Measurements from ENCODE around the gene KAZN. TPM values are rescaled to one million over a fixed set of nuclear protein-coding genes. Genes with fewer than 3 reads are reported as not detected.
A peak's percentile ranks its signal among the peaks of the same experiment; 100 is the strongest.

KAZN gene
- total and polyA plus RNA-seq, 4 donors = 7.6 to 18.8 (median 11.2) TPM

- 42 to 43% methylated on average over 12 of the region's 12 CpGs for WGBS, 2 donors
- no peak overlapping the region for H3K27ac ChIP-seq (ENCODE audit: low read depth in 1 of 2, low read length in 1 of 2)
Observed at GRCh38 chr1:14925336-14926136, 327.1 kb downstream of the KAZN start.

GRCh38 chr1:14926229-14926628 is 327.7 kb downstream of the KAZN start:
- Histone ChIP-seq H3K9ac (ENCODE audit: insufficient read depth in 1 of 2, low read length in 2 of 2) (no peak overlapping the region), H3K27me3 (ENCODE audit: control insufficient read depth in 3 of 3, insufficient read depth in 3 of 3, low read length in 2 of 3) (no peaks in the 10 kb centered on the region), H3K4me1 (ENCODE audit: control insufficient read depth in 5 of 5, insufficient read depth in 5 of 5, low read length in 5 of 5) (peaks cover 0 to 49% (median 17%) of the 10 kb centered on the region in 5 donors), H3K36me3 (ENCODE audit: control insufficient read depth in 4 of 4, insufficient read depth in 4 of 4, low read length in 4 of 4) (no peaks in the 10 kb centered on the region), H3K9me3 (ENCODE audit: control insufficient read depth in 4 of 4, insufficient read depth in 3 of 4, low read length in 3 of 4) (no peaks in the 10 kb centered on the region), H3K4me3 (no peak overlapping the region), H3K27ac (ENCODE audit: low read depth in 1 of 2, low read length in 1 of 2) (no peak overlapping the region)
- WGBS, 2 donors = 59 to 81% methylated on average over 3 of the region's 3 CpGs
- ATAC-seq (ENCODE audit: insufficient read depth, low FRiP score) (no peak), DNase-seq (peak in 2 of 3 donors; percentile 46 to 50)
- no peak for TF ChIP-seq CTCF (IDR thresholded peaks at IDR 0.05; ENCODE audit: control extremely low read depth, extremely low read depth)

More at GRCh38 chr1:14925336-14926136, 327.1 kb downstream of the KAZN start:
- Histone ChIP-seq H3K4me3 (peak overlapping the region; percentile 62), H3K9ac (ENCODE audit: insufficient read depth in 1 of 2, low read length in 2 of 2) (peak overlapping the region in 1 of 2 donors; percentile 78), H3K36me3 (ENCODE audit: control insufficient read depth in 4 of 4, insufficient read depth in 4 of 4, low read length in 4 of 4) (no peaks in the 10 kb centered on the region), H3K9me3 (ENCODE audit: control insufficient read depth in 4 of 4, insufficient read depth in 3 of 4, low read length in 3 of 4) (no peaks in the 10 kb centered on the region), H3K27me3 (ENCODE audit: control insufficient read depth in 3 of 3, insufficient read depth in 3 of 3, low read length in 2 of 3) (no peaks in the 10 kb centered on the region), H3K4me1 (ENCODE audit: control insufficient read depth in 5 of 5, insufficient read depth in 5 of 5, low read length in 5 of 5) (peaks cover 0 to 45% (median 16%) of the 10 kb centered on the region in 5 donors)
- no peak for ATAC-seq (ENCODE audit: insufficient read depth, low FRiP score)
- no peak for DNase-seq
- no peak for TF ChIP-seq CTCF (IDR thresholded peaks at IDR 0.05; ENCODE audit: control extremely low read depth, extremely low read depth)

GRCh38 chr1:14926818-14927575 is 328.5 kb downstream of the KAZN start:
- WGBS, 2 donors = 90% methylated on average over 12 of the region's 12 CpGs
- Histone ChIP-seq H3K27me3 (ENCODE audit: control insufficient read depth in 3 of 3, insufficient read depth in 3 of 3, low read length in 2 of 3) (no peaks in the 10 kb centered on the region), H3K27ac (ENCODE audit: low read depth in 1 of 2, low read length in 1 of 2) (no peak overlapping the region), H3K4me1 (ENCODE audit: control insufficient read depth in 5 of 5, insufficient read depth in 5 of 5, low read length in 5 of 5) (peaks cover 0 to 49% (median 17%) of the 10 kb centered on the region in 5 donors), H3K9ac (ENCODE audit: insufficient read depth in 1 of 2, low read length in 2 of 2) (no peak overlapping the region), H3K36me3 (ENCODE audit: control insufficient read depth in 4 of 4, insufficient read depth in 4 of 4, low read length in 4 of 4) (peaks cover 0 to 1% (median 0%) of the 10 kb centered on the region in 4 donors), H3K4me3 (no peak overlapping the region), H3K9me3 (ENCODE audit: control insufficient read depth in 4 of 4, insufficient read depth in 3 of 4, low read length in 3 of 4) (no peaks in the 10 kb centered on the region)
- no peak for TF ChIP-seq CTCF (IDR thresholded peaks at IDR 0.05; ENCODE audit: control extremely low read depth, extremely low read depth)
- no peak for ATAC-seq (ENCODE audit: insufficient read depth, low FRiP score)
- no peak for DNase-seq

All from lung (tissue), 12 donors.